ENCODE data around the gene CHST15.

Gene CHST15

GRCh38 chr10:124015991-124016390 lies 77.4 kb downstream of the CHST15 start:
- peaks cover 7% of the 10 kb centered on the region; the same call in 1 of the 2 replicates for H3K9me3 ChIP-seq (ENCODE audit: insufficient read depth, low read depth, low read length)
- no peak overlapping the region for H3K27ac ChIP-seq (ENCODE audit: low read length)
- no peaks in the 10 kb centered on the region for H3K36me3 ChIP-seq (ENCODE audit: insufficient read depth, low read depth, low read length)
- H3K27me3 ChIP-seq (ENCODE audit: insufficient read depth, low read length), result no peaks in the 10 kb centered on the region
- no peak overlapping the region for H3K9ac ChIP-seq (ENCODE audit: low read depth, low read length)
- no peak overlapping the region for H3K4me3 ChIP-seq (ENCODE audit: low read length)
- H3K4me1 ChIP-seq (ENCODE audit: insufficient read depth, low read length), result peaks cover 11% of the 10 kb centered on the region

GRCh38 chr10:124014416-124015154 lies 78.8 kb downstream of the CHST15 start:
- Histone ChIP-seq H3K9ac (ENCODE audit: low read depth, low read length) (no peak overlapping the region), H3K36me3 (ENCODE audit: insufficient read depth, low read depth, low read length) (peaks cover 2% of the 10 kb centered on the region; the same call in 1 of the 2 replicates), H3K9me3 (ENCODE audit: insufficient read depth, low read depth, low read length) (peaks cover 7% of the 10 kb centered on the region; the same call in 1 of the 2 replicates), H3K4me3 (ENCODE audit: low read length) (no peak overlapping the region), H3K27ac (ENCODE audit: low read length) (no peak overlapping the region), H3K27me3 (ENCODE audit: insufficient read depth, low read length) (no peaks in the 10 kb centered on the region), H3K4me1 (ENCODE audit: insufficient read depth, low read length) (peaks cover 4% of the 10 kb centered on the region)

GRCh38 chr10:124013916-124014315 lies 79.5 kb downstream of the CHST15 start:
- Histone ChIP-seq H3K9me3 (ENCODE audit: insufficient read depth, low read depth, low read length) (peaks cover 7% of the 10 kb centered on the region; the same call in 1 of the 2 replicates), H3K27ac (ENCODE audit: low read length) (no peak overlapping the region), H3K4me1 (ENCODE audit: insufficient read depth, low read length) (no peaks in the 10 kb centered on the region; the same call in 1 of the 2 replicates), H3K4me3 (ENCODE audit: low read length) (no peak overlapping the region), H3K27me3 (ENCODE audit: insufficient read depth, low read length) (no peaks in the 10 kb centered on the region), H3K9ac (ENCODE audit: low read depth, low read length) (no peak overlapping the region), H3K36me3 (ENCODE audit: insufficient read depth, low read depth, low read length) (peaks cover 8% of the 10 kb centered on the region)

- Histone ChIP-seq H3K27ac (ENCODE audit: low read length) (no peak overlapping the region), H3K9me3 (ENCODE audit: insufficient read depth, low read depth, low read length) (peaks cover 7% of the 10 kb centered on the region; the same call in 1 of the 2 replicates), H3K9ac (ENCODE audit: low read depth, low read length) (no peak overlapping the region), H3K4me3 (ENCODE audit: low read length) (no peak overlapping the region), H3K4me1 (ENCODE audit: insufficient read depth, low read length) (no peaks in the 10 kb centered on the region; the same call in 1 of the 2 replicates), H3K36me3 (ENCODE audit: insufficient read depth, low read depth, low read length) (peaks cover 14% of the 10 kb centered on the region), H3K27me3 (ENCODE audit: insufficient read depth, low read length) (no peaks in the 10 kb centered on the region)
Observed at GRCh38 chr10:124012991-124013390, 80.4 kb downstream of the CHST15 start.

GRCh38 chr10:124012583-124012982 lies 80.8 kb downstream of the CHST15 start:
- H3K27ac ChIP-seq (ENCODE audit: low read length), result no peak overlapping the region
- H3K36me3 ChIP-seq (ENCODE audit: insufficient read depth, low read depth, low read length), result peaks cover 14% of the 10 kb centered on the region
- no peaks in the 10 kb centered on the region; the same call in 1 of the 2 replicates for H3K4me1 ChIP-seq (ENCODE audit: insufficient read depth, low read length)
- H3K9me3 ChIP-seq (ENCODE audit: insufficient read depth, low read depth, low read length), result peaks cover 7% of the 10 kb centered on the region; the same call in 1 of the 2 replicates
- no peak overlapping the region for H3K9ac ChIP-seq (ENCODE audit: low read depth, low read length)
- H3K4me3 ChIP-seq (ENCODE audit: low read length), result no peak overlapping the region
- H3K27me3 ChIP-seq (ENCODE audit: insufficient read depth, low read length), result no peaks in the 10 kb centered on the region

GRCh38 chr10:124012066-124012465 lies 81.3 kb downstream of the CHST15 start:
- Histone ChIP-seq H3K9me3 (ENCODE audit: insufficient read depth, low read depth, low read length) (peaks cover 7% of the 10 kb centered on the region; the same call in 1 of the 2 replicates), H3K36me3 (ENCODE audit: insufficient read depth, low read depth, low read length) (peaks cover 18% of the 10 kb centered on the region), H3K4me3 (ENCODE audit: low read length) (no peak overlapping the region), H3K27ac (ENCODE audit: low read length) (no peak overlapping the region), H3K4me1 (ENCODE audit: insufficient read depth, low read length) (no peaks in the 10 kb centered on the region; the same call in 1 of the 2 replicates), H3K27me3 (ENCODE audit: insufficient read depth, low read length) (no peaks in the 10 kb centered on the region), H3K9ac (ENCODE audit: low read depth, low read length) (no peak overlapping the region)

GRCh38 chr10:124011464-124011863 lies 81.9 kb downstream of the CHST15 start:
- no peaks in the 10 kb centered on the region; the same call in 1 of the 2 replicates for H3K4me1 ChIP-seq (ENCODE audit: insufficient read depth, low read length)
- no peak overlapping the region for H3K9ac ChIP-seq (ENCODE audit: low read depth, low read length)
- no peak overlapping the region for H3K4me3 ChIP-seq (ENCODE audit: low read length)
- H3K36me3 ChIP-seq (ENCODE audit: insufficient read depth, low read depth, low read length), result peaks cover 22% of the 10 kb centered on the region
- no peak overlapping the region for H3K27ac ChIP-seq (ENCODE audit: low read length)
- H3K27me3 ChIP-seq (ENCODE audit: insufficient read depth, low read length), result no peaks in the 10 kb centered on the region
- peaks cover 7% of the 10 kb centered on the region; the same call in 1 of the 2 replicates for H3K9me3 ChIP-seq (ENCODE audit: insufficient read depth, low read depth, low read length)

- Histone ChIP-seq H3K9me3 (ENCODE audit: insufficient read depth, low read depth, low read length) (peaks cover 7% of the 10 kb centered on the region; the same call in 1 of the 2 replicates), H3K36me3 (ENCODE audit: insufficient read depth, low read depth, low read length) (peaks cover 22% of the 10 kb centered on the region), H3K9ac (ENCODE audit: low read depth, low read length) (no peak overlapping the region), H3K27ac (ENCODE audit: low read length) (no peak overlapping the region), H3K27me3 (ENCODE audit: insufficient read depth, low read length) (no peaks in the 10 kb centered on the region), H3K4me1 (ENCODE audit: insufficient read depth, low read length) (no peaks in the 10 kb centered on the region; the same call in 1 of the 2 replicates), H3K4me3 (ENCODE audit: low read length) (no peak overlapping the region)
Observed at GRCh38 chr10:124010563-124011131, 82.8 kb downstream of the CHST15 start.

- H3K9me3 ChIP-seq (ENCODE audit: insufficient read depth, low read depth, low read length), result peaks cover 7% of the 10 kb centered on the region; the same call in 1 of the 2 replicates
- peaks cover 22% of the 10 kb centered on the region for H3K36me3 ChIP-seq (ENCODE audit: insufficient read depth, low read depth, low read length)
- no peaks in the 10 kb centered on the region; the same call in 1 of the 2 replicates for H3K4me1 ChIP-seq (ENCODE audit: insufficient read depth, low read length)
- no peak overlapping the region for H3K27ac ChIP-seq (ENCODE audit: low read length)
- no peak overlapping the region for H3K4me3 ChIP-seq (ENCODE audit: low read length)
- no peak overlapping the region for H3K9ac ChIP-seq (ENCODE audit: low read depth, low read length)
- H3K27me3 ChIP-seq (ENCODE audit: insufficient read depth, low read length), result no peaks in the 10 kb centered on the region
Observed at GRCh38 chr10:124010024-124010423, 83.4 kb downstream of the CHST15 start.

- no peaks in the 10 kb centered on the region; the same call in 1 of the 2 replicates for H3K4me1 ChIP-seq (ENCODE audit: insufficient read depth, low read length)
Observed at GRCh38 chr10:124009231-124010015, 84.0 kb downstream of the CHST15 start.

GRCh38 chr10:124008681-124009080 lies 84.7 kb downstream of the CHST15 start:
- Histone ChIP-seq H3K9ac (ENCODE audit: low read depth, low read length) (no peak overlapping the region), H3K9me3 (ENCODE audit: insufficient read depth, low read depth, low read length) (peaks cover 3% of the 10 kb centered on the region; the same call in 1 of the 2 replicates), H3K4me1 (ENCODE audit: insufficient read depth, low read length) (no peaks in the 10 kb centered on the region; the same call in 1 of the 2 replicates), H3K36me3 (ENCODE audit: insufficient read depth, low read depth, low read length) (peaks cover 22% of the 10 kb centered on the region), H3K4me3 (ENCODE audit: low read length) (no peak overlapping the region), H3K27me3 (ENCODE audit: insufficient read depth, low read length) (no peaks in the 10 kb centered on the region), H3K27ac (ENCODE audit: low read length) (no peak overlapping the region)

More at GRCh38 chr10:124009231-124010015, 84.0 kb downstream of the CHST15 start:
- no peak overlapping the region for H3K27ac ChIP-seq (ENCODE audit: low read length)
- peaks cover 7% of the 10 kb centered on the region; the same call in 1 of the 2 replicates for H3K9me3 ChIP-seq (ENCODE audit: insufficient read depth, low read depth, low read length)
- no peak overlapping the region for H3K9ac ChIP-seq (ENCODE audit: low read depth, low read length)
- H3K27me3 ChIP-seq (ENCODE audit: insufficient read depth, low read length), result no peaks in the 10 kb centered on the region
- H3K4me3 ChIP-seq (ENCODE audit: low read length), result no peak overlapping the region
- H3K36me3 ChIP-seq (ENCODE audit: insufficient read depth, low read depth, low read length), result peaks cover 22% of the 10 kb centered on the region

Data from iPS-20b (cell line).